Heart left ventricle (tissue), 13 donors: ENCODE measurements around the gene RABGAP1.

Source experiments
- CTCF ChIP-seq, 12 donors: fragments of 200-600 bp; sonication (generic) in 4 of 12; IDR thresholded peaks; one replicate each; pipeline versions ENCODE4 v1.5.0 to v1.8.0; 2018 to 2022; ENCODE audit warnings: antibody characterized with exemption in 12 of 12, mild to moderate bottlenecking in 5 of 12
- POLR2A ChIP-seq, 2 donors: fragments of 450-650 bp; IDR thresholded peaks; one replicate each; pipeline ENCODE4 v1.6.1; 2017; ENCODE audit warnings: antibody characterized with exemption in 2 of 2, mild to moderate bottlenecking in 2 of 2, moderate library complexity in 2 of 2
- donor health status: ischemic (EF 13 %, LVEDD 7.1; RV severe dilation, severe dysfunction).
- donor health status: DM: no; HTN: yes; CAD: no.
- donor health status: DM: no; HTN: no; CAD: no.
- donor health status: ischemic (EF 25% LVEDD 6.9; RV normal size, moderate dysfunction).
- donor health status: ischemic (EF 25% LVEDD 5.7; RV mildly dilated, moderate dysfunction).
- donor health status: ischemic (EF 35%, LVEDD 5.7; RV mildly dilated, moderate dysfunction).
- donor health status: nonischemic (EF 11% LVEDD 7.7; RV severe dilation, severe dysfunction).
- donor health status: DM: yes; HTN: yes; CAD: no.
- donor health status: PGD.
- donor health status: ischemic (EF 29% LVEDD 5.4; RV normal size, mild dysfunction).
- donor health status: nonischemic (EF 23%, LVEDD 6.1; RV moderate dilation, normal function).

- TF ChIP-seq CTCF (IDR thresholded peaks at IDR 0.05) (no peak), POLR2A (IDR thresholded peaks at IDR 0.05) (peak in 1 of 2 donors; percentile 71)
Measured at GRCh38 chr9:122931226-122932121, 9.3 kb upstream of the RABGAP1 start, which contains the start of gene ZBTB26.
